Thyroid gland (tissue), 4 donors: ENCODE data around the gene POLDIP2.

Source experiments
- POLR2A ChIP-seq, 2 donors: fragments of 450-650 bp; IDR thresholded peaks; one replicate each; pipeline ENCODE4 v1.6.1; 2017; ENCODE audit warnings: antibody characterized with exemption in 2 of 2, mild to moderate bottlenecking in 2 of 2, moderate library complexity in 1 of 2
- TF ChIP-seq, protein P1 (sequence below), 6 experiments: fragments of 200-600 bp in 3 of 6; fragments of 450-650 bp in 3 of 6; sonication (generic) in 3 of 6; IDR thresholded peaks; one replicate each; pipeline ENCODE4 v1.5.1; 2016 to 2019; ENCODE audit warnings: antibody characterized with exemption in 6 of 6, mild to moderate bottlenecking in 2 of 6, inconsistent platforms in 1 of 6, moderate library complexity in 1 of 6

DNA sequence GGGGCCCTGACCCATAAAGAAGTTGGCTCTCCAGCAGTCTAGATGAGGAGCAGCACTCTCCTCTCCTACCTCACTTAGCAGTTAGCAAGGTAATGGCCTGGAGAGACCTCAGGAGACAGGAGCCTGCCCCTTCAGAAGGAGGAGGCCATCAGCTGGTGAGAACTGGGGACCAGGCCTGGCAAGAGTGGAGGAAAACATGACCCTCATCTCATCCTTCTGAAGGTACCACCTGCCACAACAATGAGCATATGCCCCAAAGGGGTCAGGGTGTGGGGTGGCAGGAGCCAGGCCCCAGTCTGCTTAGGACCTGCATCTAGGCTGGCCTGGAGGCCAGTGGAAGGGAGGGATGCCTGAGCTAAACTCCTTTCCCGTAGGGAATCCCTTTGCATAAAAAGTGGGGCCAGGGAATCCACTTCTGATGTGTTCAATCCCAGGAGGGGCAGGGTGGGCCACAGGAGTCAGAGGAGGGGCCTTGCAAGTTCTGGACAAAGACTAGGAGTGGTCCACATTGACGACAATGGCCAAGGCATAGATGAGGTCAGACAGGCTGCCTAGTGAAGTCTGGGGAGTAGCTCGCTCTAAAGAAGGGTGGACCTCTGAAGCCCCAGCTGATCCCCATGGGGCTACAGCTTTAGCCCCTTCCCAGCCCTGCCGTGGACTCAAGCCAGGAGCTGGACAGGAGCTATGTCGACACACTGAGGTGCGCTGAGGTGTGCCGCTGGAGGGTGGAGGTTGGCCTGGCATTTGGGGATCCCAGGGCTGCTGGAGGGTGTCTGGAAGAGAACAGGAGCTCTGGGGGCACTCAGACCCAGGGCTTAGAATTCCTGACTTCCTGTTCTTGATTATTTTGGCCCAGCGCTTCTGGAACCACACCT is 6.7 kb upstream of the POLDIP2 start:
- TF ChIP-seq, protein P1, sequence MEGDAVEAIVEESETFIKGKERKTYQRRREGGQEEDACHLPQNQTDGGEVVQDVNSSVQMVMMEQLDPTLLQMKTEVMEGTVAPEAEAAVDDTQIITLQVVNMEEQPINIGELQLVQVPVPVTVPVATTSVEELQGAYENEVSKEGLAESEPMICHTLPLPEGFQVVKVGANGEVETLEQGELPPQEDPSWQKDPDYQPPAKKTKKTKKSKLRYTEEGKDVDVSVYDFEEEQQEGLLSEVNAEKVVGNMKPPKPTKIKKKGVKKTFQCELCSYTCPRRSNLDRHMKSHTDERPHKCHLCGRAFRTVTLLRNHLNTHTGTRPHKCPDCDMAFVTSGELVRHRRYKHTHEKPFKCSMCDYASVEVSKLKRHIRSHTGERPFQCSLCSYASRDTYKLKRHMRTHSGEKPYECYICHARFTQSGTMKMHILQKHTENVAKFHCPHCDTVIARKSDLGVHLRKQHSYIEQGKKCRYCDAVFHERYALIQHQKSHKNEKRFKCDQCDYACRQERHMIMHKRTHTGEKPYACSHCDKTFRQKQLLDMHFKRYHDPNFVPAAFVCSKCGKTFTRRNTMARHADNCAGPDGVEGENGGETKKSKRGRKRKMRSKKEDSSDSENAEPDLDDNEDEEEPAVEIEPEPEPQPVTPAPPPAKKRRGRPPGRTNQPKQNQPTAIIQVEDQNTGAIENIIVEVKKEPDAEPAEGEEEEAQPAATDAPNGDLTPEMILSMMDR (IDR thresholded peaks at IDR 0.05), result no peak
- TF ChIP-seq POLR2A (IDR thresholded peaks at IDR 0.05), result no peak
